Prostate gland (tissue), 2 donors: Measurements from ENCODE around the gene OR10AD1.

ENCODE experiments used
- POLR2AphosphoS5 ChIP-seq: sonication (generic); formaldehyde crosslinking; IDR thresholded peaks from one replicate; pipeline ENCODE4 v1.6.1; 2017; ENCODE audit warnings: antibody characterized with exemption
- TF ChIP-seq, protein P1 (sequence below), 4 experiments: fragments of 200-600 bp in 2 of 4; fragments of 450-650 bp in 2 of 4; sonication (generic) in 2 of 4; IDR thresholded peaks; 1 replicate in 3 of 4; 2 replicates in 1 of 4; pipeline ENCODE4 v1.5.1; 2016 to 2019; ENCODE audit warnings: antibody characterized with exemption in 4 of 4, mild to moderate bottlenecking in 2 of 4, moderate library complexity in 2 of 4

DNA sequence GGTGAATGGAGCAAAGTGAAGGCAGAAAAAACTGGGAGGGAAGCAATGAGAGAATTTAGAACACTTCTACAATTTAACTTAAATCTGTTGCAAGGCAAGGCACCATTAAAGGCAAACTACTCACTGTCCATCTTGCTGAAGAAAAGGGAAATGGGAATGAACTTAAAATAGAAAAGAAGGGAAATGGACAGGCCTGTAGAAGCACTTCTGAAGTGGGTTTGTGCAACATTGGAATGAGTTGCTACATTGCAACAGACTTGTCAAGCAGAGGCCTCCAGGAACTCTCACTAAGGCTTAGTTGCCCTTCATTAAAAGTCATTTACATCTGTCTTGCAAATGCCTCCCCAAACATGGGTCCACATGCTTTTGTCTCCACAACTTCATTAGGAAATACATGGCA, 13.7 kb upstream of the OR10AD1 start:
- TF ChIP-seq, protein P1, sequence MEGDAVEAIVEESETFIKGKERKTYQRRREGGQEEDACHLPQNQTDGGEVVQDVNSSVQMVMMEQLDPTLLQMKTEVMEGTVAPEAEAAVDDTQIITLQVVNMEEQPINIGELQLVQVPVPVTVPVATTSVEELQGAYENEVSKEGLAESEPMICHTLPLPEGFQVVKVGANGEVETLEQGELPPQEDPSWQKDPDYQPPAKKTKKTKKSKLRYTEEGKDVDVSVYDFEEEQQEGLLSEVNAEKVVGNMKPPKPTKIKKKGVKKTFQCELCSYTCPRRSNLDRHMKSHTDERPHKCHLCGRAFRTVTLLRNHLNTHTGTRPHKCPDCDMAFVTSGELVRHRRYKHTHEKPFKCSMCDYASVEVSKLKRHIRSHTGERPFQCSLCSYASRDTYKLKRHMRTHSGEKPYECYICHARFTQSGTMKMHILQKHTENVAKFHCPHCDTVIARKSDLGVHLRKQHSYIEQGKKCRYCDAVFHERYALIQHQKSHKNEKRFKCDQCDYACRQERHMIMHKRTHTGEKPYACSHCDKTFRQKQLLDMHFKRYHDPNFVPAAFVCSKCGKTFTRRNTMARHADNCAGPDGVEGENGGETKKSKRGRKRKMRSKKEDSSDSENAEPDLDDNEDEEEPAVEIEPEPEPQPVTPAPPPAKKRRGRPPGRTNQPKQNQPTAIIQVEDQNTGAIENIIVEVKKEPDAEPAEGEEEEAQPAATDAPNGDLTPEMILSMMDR (IDR thresholded peaks at IDR 0.05): no peak
- no peak for TF ChIP-seq POLR2AphosphoS5
